ENCODE results near the gene ZNF888.
"Not testable (repeated sequence)": the region's sequence is repeated elsewhere in the genome, so short reads cannot be mapped to it uniquely, and the experiment has no call there.

The ZNF888 gene

GRCh38 chr19:52943884-52944643 lies 20.8 kb upstream of the ZNF888 start:
- Mint-ChIP-seq H3K36me3 (peaks cover 22% of the 10 kb centered on the region), H3K9me3 (peaks cover 19% of the 10 kb centered on the region), H3K27me3 (peaks cover 8% of the 10 kb centered on the region), H3K4me3 (no peak overlapping the region), H3K27ac (no peak overlapping the region), H3K4me1 (peaks cover 14% of the 10 kb centered on the region)

DNA sequence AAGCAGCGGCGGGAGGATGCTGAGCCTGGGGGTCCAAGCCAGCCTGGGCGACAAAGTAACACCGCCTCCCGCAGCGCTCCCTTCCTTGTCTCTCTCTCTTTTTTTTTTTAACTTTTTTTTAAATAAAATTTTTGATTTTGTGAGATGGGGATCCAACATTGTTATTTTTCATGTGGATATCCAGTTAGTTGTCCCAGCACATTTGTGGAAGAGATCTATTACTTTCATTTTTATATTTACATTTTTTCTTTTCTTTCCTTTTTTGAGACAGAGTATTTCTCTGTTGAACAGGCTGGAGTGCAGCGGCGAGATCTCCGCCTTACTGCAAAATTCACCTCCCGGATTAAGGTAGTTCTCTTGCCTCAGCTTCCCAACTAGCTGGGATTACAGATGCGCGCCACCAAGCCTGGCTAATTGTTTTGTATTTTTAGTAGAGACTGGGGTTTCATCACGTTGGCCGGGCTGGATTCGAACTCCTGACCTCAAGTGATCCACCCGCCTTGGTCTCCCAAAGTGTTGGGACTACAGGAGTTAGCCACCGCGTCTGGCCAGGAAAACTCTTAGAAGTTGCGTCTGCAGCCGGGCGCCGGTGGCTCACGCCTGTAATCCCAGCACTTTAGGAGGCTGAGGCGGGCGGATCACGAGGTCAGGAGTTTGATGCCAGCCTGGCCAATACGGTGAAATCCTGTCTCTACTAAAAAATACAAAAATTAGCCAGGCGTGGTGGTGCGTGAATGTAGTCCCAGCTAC lies 20.1 kb upstream of the ZNF888 start:
- no peak overlapping the region for H3K27ac Mint-ChIP-seq
- H3K9me3 Mint-ChIP-seq: peaks cover 19% of the 10 kb centered on the region
- peaks cover 19% of the 10 kb centered on the region for H3K4me1 Mint-ChIP-seq
- peaks cover 27% of the 10 kb centered on the region for H3K36me3 Mint-ChIP-seq
- peaks cover 8% of the 10 kb centered on the region for H3K27me3 Mint-ChIP-seq
- peak overlapping the region; percentile 93 for H3K4me3 Mint-ChIP-seq

DNA sequence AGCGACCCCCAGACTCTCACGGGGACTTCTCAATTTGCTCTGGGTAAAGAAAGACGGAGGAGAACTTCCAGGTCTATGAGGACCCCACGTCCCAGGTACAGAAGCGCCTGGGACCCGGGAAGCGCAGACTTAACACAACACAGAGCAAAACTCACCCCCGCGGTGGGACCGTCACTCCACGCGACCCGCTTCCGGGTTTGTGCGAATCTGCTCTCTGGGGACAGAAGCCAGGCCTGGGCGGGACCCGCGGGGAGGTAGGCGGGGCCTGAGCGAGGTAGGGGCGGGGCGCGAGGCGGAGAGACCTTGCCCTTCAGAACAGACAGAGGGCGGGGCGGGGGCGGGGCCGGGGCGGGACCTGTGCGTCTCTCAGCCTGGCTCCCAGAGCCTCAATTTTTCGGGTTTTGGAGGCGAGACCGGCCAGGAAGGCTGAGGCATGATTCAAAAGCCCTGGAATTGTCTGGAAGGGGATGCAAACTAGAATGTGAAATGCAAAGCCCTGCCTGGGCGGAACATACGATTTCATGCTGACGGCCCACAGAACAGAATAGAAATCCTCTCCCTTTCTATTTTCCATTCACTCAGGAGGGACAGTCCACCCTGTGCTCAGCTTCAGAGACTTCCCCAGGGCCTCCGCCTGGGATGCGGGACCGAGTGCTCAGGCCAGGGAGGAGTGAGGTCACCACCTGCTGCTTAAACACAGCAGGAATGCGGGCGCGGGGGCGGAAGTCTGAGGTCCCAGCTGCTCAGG lies 19.3 kb upstream of the ZNF888 start:
- Mint-ChIP-seq H3K4me1 (peaks cover 19% of the 10 kb centered on the region), H3K4me3 (peak overlapping the region; percentile 93), H3K27ac (peak overlapping the region; percentile 71), H3K9me3 (peaks cover 19% of the 10 kb centered on the region), H3K27me3 (peaks cover 8% of the 10 kb centered on the region), H3K36me3 (peaks cover 26% of the 10 kb centered on the region)

DNA sequence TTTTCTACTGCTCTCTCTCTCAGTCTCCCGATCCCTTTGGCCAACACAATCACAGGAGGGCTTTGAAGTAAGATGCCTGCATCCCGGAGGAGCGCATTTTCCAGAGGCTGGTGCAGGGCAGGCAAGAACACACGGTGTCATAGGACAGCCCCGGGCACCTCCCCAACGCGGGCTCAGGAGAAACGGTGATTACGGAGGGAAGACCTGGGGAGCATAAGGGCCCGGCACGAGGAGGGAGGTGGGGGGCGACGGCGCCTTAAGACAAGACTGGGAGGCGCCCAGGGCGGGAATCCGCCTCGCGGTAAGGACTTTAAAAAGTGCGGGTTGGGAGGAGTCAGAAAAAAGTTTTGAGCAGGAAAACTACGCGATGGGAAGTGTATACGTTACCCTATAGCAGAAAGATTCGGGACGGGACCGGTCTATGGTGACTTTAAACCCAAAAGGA lies 18.7 kb upstream of the ZNF888 start:
- H3K27ac Mint-ChIP-seq: peak overlapping the region; percentile 71
- peaks cover 8% of the 10 kb centered on the region for H3K27me3 Mint-ChIP-seq
- peaks cover 19% of the 10 kb centered on the region for H3K9me3 Mint-ChIP-seq
- H3K36me3 Mint-ChIP-seq: peaks cover 29% of the 10 kb centered on the region
- peak overlapping the region; percentile 93 for H3K4me3 Mint-ChIP-seq
- peaks cover 19% of the 10 kb centered on the region for H3K4me1 Mint-ChIP-seq

- peaks cover 33% of the 10 kb centered on the region for H3K36me3 Mint-ChIP-seq
- H3K27me3 Mint-ChIP-seq: not testable (repeated sequence)
- peaks cover 19% of the 10 kb centered on the region for H3K4me1 Mint-ChIP-seq
- peak overlapping the region; percentile 71 for H3K27ac Mint-ChIP-seq
- peak overlapping the region; percentile 93 for H3K4me3 Mint-ChIP-seq
- H3K9me3 Mint-ChIP-seq: peaks cover 19% of the 10 kb centered on the region
Observed at GRCh38 chr19:52941523-52941922, 18.3 kb upstream of the ZNF888 start.

GRCh38 chr19:52940905-52941304 lies 17.7 kb upstream of the ZNF888 start:
- peaks cover 35% of the 10 kb centered on the region for H3K36me3 Mint-ChIP-seq
- H3K27ac Mint-ChIP-seq: peak overlapping the region; percentile 57
- H3K4me3 Mint-ChIP-seq: peak overlapping the region; percentile 93
- H3K27me3 Mint-ChIP-seq: not testable (repeated sequence)
- H3K4me1 Mint-ChIP-seq: peaks cover 19% of the 10 kb centered on the region
- H3K9me3 Mint-ChIP-seq: peaks cover 19% of the 10 kb centered on the region

DNA sequence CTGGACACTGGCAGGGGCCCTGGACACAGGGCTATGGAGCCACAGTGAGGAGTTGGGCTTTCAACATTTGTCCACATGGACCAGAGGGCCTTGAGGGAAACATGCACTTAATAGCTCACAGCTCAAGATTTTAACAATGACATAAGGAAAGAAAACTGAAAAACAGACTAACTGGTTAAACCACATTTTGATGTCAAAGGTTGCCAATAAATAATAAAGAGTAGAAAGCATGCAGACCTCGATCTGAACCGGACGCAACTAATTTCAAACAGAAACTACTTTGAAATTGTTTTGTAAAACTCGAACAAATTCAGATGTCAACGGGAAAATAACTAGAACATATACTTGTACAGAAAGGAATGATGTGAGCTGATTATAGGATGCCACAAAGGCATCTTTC lies 15.5 kb upstream of the ZNF888 start:
- H3K9me3 Mint-ChIP-seq: peaks cover 11% of the 10 kb centered on the region
- H3K36me3 Mint-ChIP-seq: peaks cover 30% of the 10 kb centered on the region
- H3K4me3 Mint-ChIP-seq: no peak overlapping the region
- H3K27ac Mint-ChIP-seq: no peak overlapping the region
- peaks cover 19% of the 10 kb centered on the region for H3K4me1 Mint-ChIP-seq
- peaks cover 8% of the 10 kb centered on the region for H3K27me3 Mint-ChIP-seq

- H3K4me3 Mint-ChIP-seq: no peak overlapping the region
- peaks cover 18% of the 10 kb centered on the region for H3K9me3 Mint-ChIP-seq
- H3K36me3 Mint-ChIP-seq: peaks cover 37% of the 10 kb centered on the region
- H3K27ac Mint-ChIP-seq: no peak overlapping the region
- H3K4me1 Mint-ChIP-seq: peaks cover 16% of the 10 kb centered on the region
- H3K27me3 Mint-ChIP-seq: peaks cover 6% of the 10 kb centered on the region
Observed at GRCh38 chr19:52936954-52937325, 13.7 kb upstream of the ZNF888 start.

DNA sequence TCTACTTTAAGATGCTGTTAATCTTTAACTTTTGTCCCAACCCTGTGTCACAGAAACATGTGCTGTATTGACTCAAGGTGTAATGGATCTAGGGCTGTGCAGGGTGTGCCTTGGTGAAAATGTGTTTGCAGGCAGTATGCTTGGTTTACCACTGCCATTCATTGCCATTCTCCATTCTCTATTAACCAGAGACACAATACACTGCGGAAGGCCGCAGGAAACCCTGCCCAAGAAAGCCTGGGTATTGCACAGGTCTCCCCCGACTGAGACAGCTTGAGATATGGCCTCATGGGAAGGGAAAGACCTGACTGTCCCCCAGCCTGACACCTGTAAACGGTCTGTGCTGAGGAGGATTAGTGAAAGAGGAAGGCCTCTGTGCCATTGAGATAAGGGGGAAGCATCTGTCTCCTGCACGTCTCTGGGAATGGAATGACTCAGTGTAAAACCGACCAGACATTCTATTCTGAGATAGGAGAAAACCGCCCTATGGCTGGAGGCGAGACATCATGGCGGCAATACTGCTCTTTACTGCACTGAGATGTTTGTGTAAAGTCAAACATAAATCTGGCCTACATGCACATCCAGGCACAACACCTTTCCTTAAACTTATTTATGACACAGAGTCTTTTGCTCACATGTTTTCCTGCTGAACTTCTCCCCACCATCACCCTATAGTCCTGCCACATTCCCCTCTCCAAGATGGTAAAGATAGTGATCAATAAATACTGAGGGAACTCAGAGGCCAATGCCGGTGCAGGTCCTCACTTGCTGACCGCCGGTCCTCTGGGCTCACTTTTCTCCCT lies 13.1 kb upstream of the ZNF888 start:
- no peak overlapping the region for H3K4me3 Mint-ChIP-seq
- H3K9me3 Mint-ChIP-seq: peaks cover 12% of the 10 kb centered on the region
- H3K27me3 Mint-ChIP-seq: peaks cover 3% of the 10 kb centered on the region
- peaks cover 32% of the 10 kb centered on the region for H3K36me3 Mint-ChIP-seq
- H3K27ac Mint-ChIP-seq: no peak overlapping the region
- H3K4me1 Mint-ChIP-seq: peaks cover 10% of the 10 kb centered on the region

DNA sequence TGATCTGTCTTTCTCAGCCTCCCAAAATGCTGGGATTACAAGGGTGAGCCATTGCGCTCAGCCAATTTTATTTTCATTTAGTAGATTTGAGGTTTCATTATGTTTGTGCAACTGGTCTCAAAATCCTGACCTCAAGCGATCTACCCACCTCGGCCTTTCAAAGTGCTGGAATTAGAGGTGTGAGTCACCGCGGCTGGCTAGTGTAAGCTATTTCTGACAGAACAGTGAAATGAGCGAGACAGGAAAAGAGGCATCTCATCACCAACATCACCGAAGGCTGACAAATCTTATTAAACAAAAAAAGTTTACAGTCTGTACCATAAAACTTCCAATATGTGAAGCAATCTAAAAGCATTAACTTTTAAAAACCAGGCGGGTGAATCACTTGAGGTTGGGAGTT lies 12.2 kb upstream of the ZNF888 start:
- Mint-ChIP-seq H3K36me3 (peaks cover 28% of the 10 kb centered on the region), H3K4me1 (peaks cover 5% of the 10 kb centered on the region), H3K27me3 (no peaks in the 10 kb centered on the region), H3K9me3 (peaks cover 8% of the 10 kb centered on the region), H3K27ac (no peak overlapping the region), H3K4me3 (no peak overlapping the region)

GRCh38 chr19:52924641-52925040 lies 1.4 kb upstream of the ZNF888 start:
- not testable (repeated sequence) for H3K27me3 Mint-ChIP-seq, H3K4me3 Mint-ChIP-seq, H3K27ac Mint-ChIP-seq, H3K9me3 Mint-ChIP-seq
- Mint-ChIP-seq H3K4me1 (peaks cover 17% of the 10 kb centered on the region), H3K36me3 (peaks cover 23% of the 10 kb centered on the region)

GRCh38 chr19:52923778-52924593 lies 758 bp upstream of the ZNF888 start:
- Mint-ChIP-seq H3K4me1 (peaks cover 17% of the 10 kb centered on the region), H3K27me3 (peaks cover 3% of the 10 kb centered on the region), H3K9me3 (peaks cover 5% of the 10 kb centered on the region)

DNA sequence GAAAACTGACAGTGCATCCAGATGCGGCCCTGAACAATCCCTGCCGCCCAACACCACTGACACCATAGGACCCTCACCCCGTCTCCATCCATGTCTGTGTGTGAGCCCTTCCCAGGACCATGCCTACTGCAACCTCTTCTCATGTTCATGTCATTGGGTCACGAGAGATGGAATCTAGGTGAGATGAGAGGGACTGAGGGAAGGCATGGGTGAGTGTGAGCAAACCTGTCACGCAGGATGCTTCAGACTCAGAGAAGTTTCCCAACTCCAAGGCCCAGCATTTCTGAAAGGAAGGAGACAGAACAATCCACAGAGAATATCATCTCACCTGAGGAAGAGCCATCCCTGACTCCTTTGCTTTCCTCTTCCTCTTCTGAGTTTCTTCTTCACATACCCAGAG lies 5.7 kb downstream of the ZNF888 start:
- peaks cover 33% of the 10 kb centered on the region for H3K36me3 Mint-ChIP-seq
- H3K9me3 Mint-ChIP-seq: peaks cover 5% of the 10 kb centered on the region
- H3K4me1 Mint-ChIP-seq: peaks cover 5% of the 10 kb centered on the region
- H3K27ac Mint-ChIP-seq: no peak overlapping the region
- H3K4me3 Mint-ChIP-seq: no peak overlapping the region
- H3K27me3 Mint-ChIP-seq: peaks cover 1% of the 10 kb centered on the region

More at GRCh38 chr19:52923778-52924593, 758 bp upstream of the ZNF888 start:
- no peak overlapping the region for H3K27ac Mint-ChIP-seq
- H3K36me3 Mint-ChIP-seq: peaks cover 19% of the 10 kb centered on the region
- H3K4me3 Mint-ChIP-seq: peak overlapping the region; percentile 87

- Mint-ChIP-seq H3K27me3 (no peaks in the 10 kb centered on the region), H3K27ac (no peak overlapping the region), H3K36me3 (peaks cover 46% of the 10 kb centered on the region), H3K9me3 (peaks cover 28% of the 10 kb centered on the region), H3K4me3 (no peak overlapping the region), H3K4me1 (no peaks in the 10 kb centered on the region)
Observed at GRCh38 chr19:52910648-52911047, 12.6 kb downstream of the ZNF888 start.
